ENCODE data around the gene MXRA7. TPM values are rescaled to one million over a fixed set of nuclear protein-coding genes. Genes with fewer than 3 reads are reported as not detected.

Gene MXRA7
- total and polyA plus RNA-seq, 9 donors, result 107 to 759 (median 187) TPM

GRCh38 chr17:76658242-76658662, 52.5 kb downstream of the MXRA7 start:
- H3K4me3 ChIP-seq, result no peak overlapping the region
- WGBS, 3 donors, result 78 to 87% (median 85%) methylated on average over 5 of the region's 5 CpGs
- no peaks in the 10 kb centered on the region for H3K9me3 ChIP-seq
- intact Hi-C loops (cut with DNase I), result no loop called here
- no peak for DNase-seq
- no peaks in the 10 kb centered on the region for H3K36me3 ChIP-seq
- no peak overlapping the region for H3K27ac ChIP-seq
- TF ChIP-seq POLR2A (IDR thresholded peaks at IDR 0.05), result no peak
- TF ChIP-seq EP300 (IDR thresholded peaks at IDR 0.05), result no peak
- no peak for TF ChIP-seq CTCF (IDR thresholded peaks at IDR 0.05)
- peaks cover 10% of the 10 kb centered on the region for H3K4me1 ChIP-seq (ENCODE audit: insufficient read depth)
- H3K27me3 ChIP-seq, result no peaks in the 10 kb centered on the region

GRCh38 chr17:76657505-76658241, 53.1 kb downstream of the MXRA7 start:
- TF ChIP-seq CTCF (IDR thresholded peaks at IDR 0.05), result no peak
- no peak for TF ChIP-seq EP300 (IDR thresholded peaks at IDR 0.05)
- TF ChIP-seq POLR2A (IDR thresholded peaks at IDR 0.05), result no peak
- H3K27me3 ChIP-seq, result no peaks in the 10 kb centered on the region

GRCh38 chr17:76654408-76654807, 56.4 kb downstream of the MXRA7 start:
- Histone ChIP-seq H3K4me1 (ENCODE audit: insufficient read depth) (peaks cover 3% of the 10 kb centered on the region), H3K36me3 (no peaks in the 10 kb centered on the region), H3K9me3 (no peaks in the 10 kb centered on the region), H3K27me3 (no peaks in the 10 kb centered on the region), H3K4me3 (no peak overlapping the region), H3K27ac (no peak overlapping the region)
- DNase-seq, result no peak
- TF ChIP-seq EP300 (IDR thresholded peaks at IDR 0.05) (no peak), CTCF (IDR thresholded peaks at IDR 0.05) (no peak), POLR2A (IDR thresholded peaks at IDR 0.05) (no peak)
- intact Hi-C loops (cut with DNase I), result no loop called here
- 93 to 95% (median 95%) methylated on average over 1 of the region's 1 CpG for WGBS, 3 donors

More at GRCh38 chr17:76657505-76658241, 53.1 kb downstream of the MXRA7 start:
- intact Hi-C loops (cut with DNase I), result no loop called here
- H3K4me3 ChIP-seq, result no peak overlapping the region
- H3K27ac ChIP-seq, result no peak overlapping the region
- no peak for DNase-seq
- H3K36me3 ChIP-seq, result no peaks in the 10 kb centered on the region
- 90 to 97% (median 91%) methylated on average over 8 of the region's 8 CpGs for WGBS, 3 donors
- H3K4me1 ChIP-seq (ENCODE audit: insufficient read depth), result peaks cover 10% of the 10 kb centered on the region
- no peaks in the 10 kb centered on the region for H3K9me3 ChIP-seq

- H3K27me3 ChIP-seq, result no peaks in the 10 kb centered on the region
- no peak for DNase-seq
- H3K36me3 ChIP-seq, result no peaks in the 10 kb centered on the region
- intact Hi-C loops (cut with DNase I), result no loop called here
- WGBS, 3 donors, result 83 to 86% (median 83%) methylated on average over 5 of the region's 5 CpGs
- TF ChIP-seq CTCF (IDR thresholded peaks at IDR 0.05), result no peak
- TF ChIP-seq EP300 (IDR thresholded peaks at IDR 0.05), result no peak
- TF ChIP-seq POLR2A (IDR thresholded peaks at IDR 0.05), result no peak
- no peak overlapping the region for H3K4me3 ChIP-seq
- H3K9me3 ChIP-seq, result no peaks in the 10 kb centered on the region
- H3K4me1 ChIP-seq (ENCODE audit: insufficient read depth), result no peaks in the 10 kb centered on the region
- H3K27ac ChIP-seq, result no peak overlapping the region
Measured at GRCh38 chr17:76650504-76650903, 60.3 kb downstream of the MXRA7 start.
